Measurements from ENCODE around the gene FAM163A. TPM values are rescaled to one million over a fixed set of nuclear protein-coding genes. Genes with fewer than 3 reads are reported as not detected.

FAM163A gene
- total RNA-seq, 2 experiments from 2014 or later = 0.08 to 0.17 TPM

- no peak overlapping the region for H3K27ac Mint-ChIP-seq
- Histone ChIP-seq H3K27ac (ENCODE audit: low read depth in 1 of 2, low read length in 2 of 2) (no peak overlapping the region), H3K27me3 (ENCODE audit: control insufficient read depth in 1 of 2, insufficient read depth in 2 of 2, low read length in 2 of 2) (no peaks in the 10 kb centered on the region), H3K36me3 (ENCODE audit: insufficient read depth, low read length) (no peaks in the 10 kb centered on the region), H3K9me3 (ENCODE audit: control insufficient read depth in 1 of 2, insufficient read depth in 1 of 2, low read length in 2 of 2) (no peaks in the 10 kb centered on the region), H3K4me3 (ENCODE audit: low read length) (no peak overlapping the region), H3K4me1 (ENCODE audit: insufficient read depth, low read length) (no peaks in the 10 kb centered on the region)
- peaks cover 3% of the 10 kb centered on the region for H3K9me3 Mint-ChIP-seq
- no peaks in the 10 kb centered on the region for H3K4me1 Mint-ChIP-seq (ENCODE audit: low read depth)
- no peak for TF ChIP-seq CTCF (IDR thresholded peaks at IDR 0.05)
- ATAC-seq (ENCODE audit: poor library complexity) (no peak), DNase-seq (no peak)
- ChIA-PET POLR2A (no interaction called here), CTCF (interaction anchor here (1.0 kb wide), 1 partner anchor 41 kb away, joined by 4 read pairs; no protein-coding TSS in a partner anchor)
- intact Hi-C loops (cut with DNase I, micrococcal nuclease) = no loop called here
- no peak overlapping the region for H3K4me3 Mint-ChIP-seq
- peaks cover 6% of the 10 kb centered on the region for H3K27me3 Mint-ChIP-seq
- no peaks in the 10 kb centered on the region for H3K36me3 Mint-ChIP-seq (ENCODE audit: low read depth)
Observed at GRCh38 chr1:179773264-179773663, 30.2 kb downstream of the FAM163A start.

GRCh38 chr1:179774000-179774399 is 30.9 kb downstream of the FAM163A start:
- no peaks in the 10 kb centered on the region for H3K4me1 ChIP-seq (ENCODE audit: insufficient read depth, low read length)
- no peaks in the 10 kb centered on the region for H3K36me3 ChIP-seq (ENCODE audit: insufficient read depth, low read length)
- Mint-ChIP-seq H3K27me3 (peaks cover 6% of the 10 kb centered on the region), H3K4me1 (ENCODE audit: low read depth) (no peaks in the 10 kb centered on the region), H3K4me3 (no peak overlapping the region), H3K27ac (no peak overlapping the region), H3K36me3 (ENCODE audit: low read depth) (no peaks in the 10 kb centered on the region), H3K9me3 (peaks cover 3% of the 10 kb centered on the region)
- H3K27me3 ChIP-seq (ENCODE audit: control insufficient read depth in 1 of 2, insufficient read depth in 2 of 2, low read length in 2 of 2) = no peaks in the 10 kb centered on the region
- TF ChIP-seq CTCF (IDR thresholded peaks at IDR 0.05) = no peak
- ATAC-seq (ENCODE audit: poor library complexity) = no peak
- no peak for DNase-seq
- intact Hi-C loops (cut with DNase I, micrococcal nuclease) = no loop called here
- no peak overlapping the region for H3K27ac ChIP-seq (ENCODE audit: low read depth in 1 of 2, low read length in 2 of 2)
- ChIA-PET CTCF (no interaction called here), POLR2A (no interaction called here)
- H3K9me3 ChIP-seq (ENCODE audit: control insufficient read depth in 1 of 2, insufficient read depth in 1 of 2, low read length in 2 of 2) = no peaks in the 10 kb centered on the region
- H3K4me3 ChIP-seq (ENCODE audit: low read length) = no peak overlapping the region

DNA sequence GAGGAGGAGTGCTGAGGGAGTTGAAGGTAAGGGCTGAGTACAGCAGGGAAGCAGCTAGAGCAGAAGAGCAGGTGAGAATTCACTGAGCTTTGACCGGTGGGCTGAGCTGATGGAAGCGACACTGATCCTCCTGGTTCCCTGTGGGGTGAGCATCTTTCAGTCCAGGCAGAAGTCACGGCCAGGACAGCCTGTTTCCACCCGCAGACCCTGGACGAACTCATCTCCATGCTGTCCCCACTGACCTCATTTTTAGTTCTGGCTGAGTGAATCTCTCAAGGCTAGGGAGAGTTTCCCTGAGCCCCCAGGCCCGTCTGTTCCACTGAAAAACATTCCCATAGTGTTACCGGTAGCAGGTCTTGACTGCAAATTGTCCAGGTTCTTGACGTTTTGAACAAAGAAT is 31.5 kb downstream of the FAM163A start:
- no peak overlapping the region for H3K4me3 ChIP-seq (ENCODE audit: low read length)
- Mint-ChIP-seq H3K4me1 (ENCODE audit: low read depth) (no peaks in the 10 kb centered on the region), H3K4me3 (no peak overlapping the region), H3K27me3 (peaks cover 6% of the 10 kb centered on the region), H3K36me3 (ENCODE audit: low read depth) (no peaks in the 10 kb centered on the region), H3K27ac (no peak overlapping the region), H3K9me3 (peaks cover 3% of the 10 kb centered on the region)
- DNase-seq = no peak
- H3K9me3 ChIP-seq (ENCODE audit: control insufficient read depth in 1 of 2, insufficient read depth in 1 of 2, low read length in 2 of 2) = no peaks in the 10 kb centered on the region
- no peak overlapping the region for H3K27ac ChIP-seq (ENCODE audit: low read depth in 1 of 2, low read length in 2 of 2)
- intact Hi-C loops (cut with DNase I, micrococcal nuclease) = no loop called here
- no peaks in the 10 kb centered on the region for H3K27me3 ChIP-seq (ENCODE audit: control insufficient read depth in 1 of 2, insufficient read depth in 2 of 2, low read length in 2 of 2)
- no peaks in the 10 kb centered on the region for H3K4me1 ChIP-seq (ENCODE audit: insufficient read depth, low read length)
- POLR2A ChIA-PET = no interaction called here
- ATAC-seq (ENCODE audit: poor library complexity) = no peak
- CTCF ChIA-PET = no interaction called here
- H3K36me3 ChIP-seq (ENCODE audit: insufficient read depth, low read length) = no peaks in the 10 kb centered on the region
- TF ChIP-seq CTCF (IDR thresholded peaks at IDR 0.05) = no peak
